H9 (cell line): ENCODE measurements around the gene SLC16A6. TPM values are rescaled to one million over a fixed set of nuclear protein-coding genes. Genes with fewer than 3 reads are reported as not detected.
"Not testable (repeated sequence)": the region's sequence is repeated elsewhere in the genome, so short reads cannot be mapped to it uniquely, and the experiment has no call there.

Experiments
- DNase-seq: peaks from one replicate; pipeline ENCODE4 v3.0.0-alpha.2; 2017
- H2AFZ ChIP-seq: one replicate; pipeline ENCODE4 v1.6.1; 2013; ENCODE audit warnings: mild to moderate bottlenecking, low read length, control low read depth, moderate library complexity
- H2AK5ac ChIP-seq: 2 replicates; pipeline ENCODE4 v1.6.1; 2013; ENCODE audit warnings: low read length, control low read depth, mixed read lengths; ENCODE audit not compliant: insufficient read length
- H2BK120ac ChIP-seq: one replicate; pipeline ENCODE4 v1.6.1; 2013; ENCODE audit warnings: low read depth, mild to moderate bottlenecking, low read length, control low read depth, inconsistent platforms; ENCODE audit not compliant: poor library complexity, severe bottlenecking
- H2BK12ac ChIP-seq: 2 replicates; pipeline ENCODE4 v1.6.1; 2013; ENCODE audit warnings: low read length, control low read depth, mixed read lengths, low read depth; ENCODE audit not compliant: insufficient read length
- H2BK15ac ChIP-seq: 2 replicates; pipeline ENCODE4 v1.6.1; 2013; ENCODE audit warnings: low read depth, low read length, control low read depth
- H2BK20ac ChIP-seq: one replicate; pipeline ENCODE4 v1.6.1; 2013; ENCODE audit warnings: low read depth, mild to moderate bottlenecking, low read length, control low read depth, inconsistent platforms; ENCODE audit not compliant: poor library complexity, severe bottlenecking
- H2BK5ac ChIP-seq: 2 replicates; pipeline ENCODE4 v1.6.1; 2013; ENCODE audit warnings: low read length, control low read depth, mixed read lengths; ENCODE audit not compliant: insufficient read length
- H3K14ac ChIP-seq: 2 replicates; pipeline ENCODE4 v1.6.1; 2013; ENCODE audit warnings: low read length, control low read depth; ENCODE audit not compliant: insufficient read depth
- H3K18ac ChIP-seq: 2 replicates; pipeline ENCODE4 v1.6.1; 2013; ENCODE audit warnings: low read depth, mild to moderate bottlenecking, mixed read lengths, low read length, control low read depth; ENCODE audit not compliant: insufficient read length
- H3K23ac ChIP-seq: 2 replicates; pipeline ENCODE4 v1.6.1; 2013; ENCODE audit warnings: low read length, control low read depth, mixed read lengths, low read depth; ENCODE audit not compliant: insufficient read length
- H3K23me2 ChIP-seq: 2 replicates; pipeline ENCODE4 v1.6.1; 2013; ENCODE audit warnings: low read depth, mild to moderate bottlenecking, mixed read lengths, low read length, control low read depth; ENCODE audit not compliant: insufficient read length, poor library complexity, severe bottlenecking
- H3K27ac ChIP-seq: 2 replicates; pipeline ENCODE4 v1.5.1; 2013; ENCODE audit warnings: low read length, control low read depth, mixed read lengths, low read depth; ENCODE audit not compliant: insufficient read length
- H3K27me3 ChIP-seq: 2 replicates; pipeline ENCODE4 v1.6.1; 2013; ENCODE audit warnings: low read length, control low read depth, inconsistent platforms; ENCODE audit not compliant: insufficient read depth
- H3K4ac ChIP-seq: 2 replicates; pipeline ENCODE4 v1.6.1; 2013; ENCODE audit warnings: low read depth, mild to moderate bottlenecking, control low read depth, inconsistent platforms, low read length, moderate library complexity
- H3K4me1 ChIP-seq: 2 replicates; pipeline ENCODE4 v1.6.1; 2013; ENCODE audit warnings: low read length, control low read depth, inconsistent platforms; ENCODE audit not compliant: insufficient read depth
- H3K4me2 ChIP-seq: 2 replicates; pipeline ENCODE4 v1.6.1; 2013; ENCODE audit warnings: low read length, control low read depth, mixed read lengths; ENCODE audit not compliant: insufficient read length, insufficient read depth
- H3K56ac ChIP-seq: 2 replicates; pipeline ENCODE4 v1.6.1; 2013; ENCODE audit warnings: low read depth, mild to moderate bottlenecking, mixed read lengths, low read length, control low read depth; ENCODE audit not compliant: insufficient read length
- H3K79me1 ChIP-seq: 2 replicates; pipeline ENCODE4 v1.6.1; 2013; ENCODE audit warnings: low read depth, mild to moderate bottlenecking, moderate library complexity, low read length, control low read depth, inconsistent platforms; ENCODE audit not compliant: insufficient read depth, poor library complexity, severe bottlenecking
- H3K79me2 ChIP-seq: 2 replicates; pipeline ENCODE4 v1.6.1; 2013; ENCODE audit warnings: low read length, control low read depth, inconsistent platforms; ENCODE audit not compliant: insufficient read depth
- H3K9ac ChIP-seq: 2 replicates; pipeline ENCODE4 v1.6.1; 2013; ENCODE audit warnings: low read length, control low read depth, mixed read lengths; ENCODE audit not compliant: insufficient read length; ENCODE audit errors: extremely low read depth
- H3K9me3 ChIP-seq: one replicate; pipeline ENCODE4 v1.6.1; 2013; ENCODE audit warnings: low read depth, low read length, inconsistent platforms; ENCODE audit not compliant: control insufficient read depth
- H3T11ph ChIP-seq: one replicate; pipeline ENCODE4 v1.6.1; 2013; ENCODE audit warnings: mild to moderate bottlenecking, low read length, control low read depth, inconsistent platforms
- H4K20me1 ChIP-seq: one replicate; pipeline ENCODE4 v1.6.1; 2013; ENCODE audit not compliant: control insufficient read depth, insufficient read length, insufficient read depth
- H4K5ac ChIP-seq: 2 replicates; pipeline ENCODE4 v1.6.1; 2013; ENCODE audit warnings: low read depth, mild to moderate bottlenecking, mixed read lengths, low read length, control low read depth; ENCODE audit not compliant: insufficient read length
- H4K8ac ChIP-seq: replicated peaks from 2 replicates; pipeline ENCODE4 v1.6.1; 2013; ENCODE audit warnings: low read length, control low read depth, mixed read lengths, low read depth; ENCODE audit not compliant: insufficient read length
- H4K91ac ChIP-seq: 2 replicates; pipeline ENCODE4 v1.6.1; 2013; ENCODE audit warnings: low read depth, mild to moderate bottlenecking, moderate library complexity, mixed read lengths, low read length, control low read depth; ENCODE audit not compliant: insufficient read length
- H3K27ac Mint-ChIP-seq, 3 experiments: 2 replicates in 2 of 3; 3 replicates in 1 of 3; pipeline ENCODE4 v1.8.0; 2020 to 2021; ENCODE audit warnings: mixed read lengths in 3 of 3, mild to moderate bottlenecking in 1 of 3, moderate library complexity in 1 of 3
- H3K27me3 Mint-ChIP-seq: 2 replicates; pipeline ENCODE4 v1.8.0; 2021; ENCODE audit warnings: low read depth, mild to moderate bottlenecking, moderate library complexity, mixed read lengths
- H3K36me3 Mint-ChIP-seq, 3 experiments: 2 replicates in 2 of 3; 3 replicates in 1 of 3; pipeline ENCODE4 v1.8.0; 2020 to 2021; ENCODE audit warnings: low read depth in 3 of 3, mixed read lengths in 3 of 3; ENCODE audit not compliant: insufficient read depth in 1 of 3
- H3K4me1 Mint-ChIP-seq, 2 experiments: 2 replicates each; pipeline ENCODE4 v1.8.0; 2020; ENCODE audit warnings: mixed read lengths in 2 of 2
- H3K4me3 Mint-ChIP-seq, 2 experiments: 2 replicates in 1 of 2; 3 replicates in 1 of 2; pipeline ENCODE4 v1.8.0; 2020 to 2021; ENCODE audit warnings: mild to moderate bottlenecking in 2 of 2, mixed read lengths in 2 of 2, moderate library complexity in 1 of 2
- H3K9me3 Mint-ChIP-seq, 2 experiments: 2 replicates in 1 of 2; 3 replicates in 1 of 2; pipeline ENCODE4 v1.8.0; 2020; ENCODE audit warnings: mild to moderate bottlenecking in 2 of 2, mixed read lengths in 2 of 2, moderate library complexity in 1 of 2
- WGBS: extraction: QIAGEN DNeasy Blood & Tissue Kit; methylation state at CpG from one replicate; pipeline ENCODE4 v1.1.7; 2013; ENCODE audit warnings: missing lambda C conversion rate, low lambda C conversion rate, mixed read lengths; ENCODE audit not compliant: insufficient read length; ENCODE audit errors: extremely low coverage; 5-methylcytosine and 5-hydroxymethylcytosine counted together
- total RNA-seq: library from RNA; stranded (reverse); gene quantifications from 2 replicates; pipeline ENCODE4 v1.2.1, GENCODE V29; 2021
- TF ChIP-seq, protein P1 (sequence below): fragments of 200-600 bp; sonication (generic); conservative IDR thresholded peaks from 3 replicates; pipeline ENCODE4 v1.8.0; 2021; ENCODE audit warnings: antibody characterized with exemption, mild to moderate bottlenecking

SLC16A6 gene
- total RNA-seq, 1 experiment from 2014 or later = 0.33 TPM

DNA sequence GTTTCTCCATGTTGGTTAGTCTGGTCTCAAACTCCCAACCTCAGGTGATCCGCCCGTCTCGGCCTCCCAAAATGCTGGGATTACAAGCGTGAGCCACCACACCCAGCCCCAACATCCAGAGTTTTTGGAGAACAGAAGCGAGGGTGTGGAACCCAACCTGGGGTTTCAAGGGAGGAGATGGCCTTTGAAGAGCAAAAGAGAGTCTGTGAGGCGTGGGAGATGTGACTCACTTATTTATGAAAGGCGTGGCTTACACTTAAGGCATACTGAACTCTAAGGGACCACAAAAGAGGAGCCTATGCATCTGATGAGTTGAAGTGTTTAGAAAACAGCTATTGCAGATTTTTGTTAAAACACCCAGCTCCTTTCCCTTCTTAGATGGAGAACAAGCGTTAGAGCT lies 19.2 kb upstream of the SLC16A6 start:
- H2BK120ac ChIP-seq = no peak overlapping the region
- H3K18ac ChIP-seq = no peak overlapping the region
- no peak overlapping the region for H3K9ac ChIP-seq
- H3K23ac ChIP-seq = no peak overlapping the region
- TF ChIP-seq, protein P1, sequence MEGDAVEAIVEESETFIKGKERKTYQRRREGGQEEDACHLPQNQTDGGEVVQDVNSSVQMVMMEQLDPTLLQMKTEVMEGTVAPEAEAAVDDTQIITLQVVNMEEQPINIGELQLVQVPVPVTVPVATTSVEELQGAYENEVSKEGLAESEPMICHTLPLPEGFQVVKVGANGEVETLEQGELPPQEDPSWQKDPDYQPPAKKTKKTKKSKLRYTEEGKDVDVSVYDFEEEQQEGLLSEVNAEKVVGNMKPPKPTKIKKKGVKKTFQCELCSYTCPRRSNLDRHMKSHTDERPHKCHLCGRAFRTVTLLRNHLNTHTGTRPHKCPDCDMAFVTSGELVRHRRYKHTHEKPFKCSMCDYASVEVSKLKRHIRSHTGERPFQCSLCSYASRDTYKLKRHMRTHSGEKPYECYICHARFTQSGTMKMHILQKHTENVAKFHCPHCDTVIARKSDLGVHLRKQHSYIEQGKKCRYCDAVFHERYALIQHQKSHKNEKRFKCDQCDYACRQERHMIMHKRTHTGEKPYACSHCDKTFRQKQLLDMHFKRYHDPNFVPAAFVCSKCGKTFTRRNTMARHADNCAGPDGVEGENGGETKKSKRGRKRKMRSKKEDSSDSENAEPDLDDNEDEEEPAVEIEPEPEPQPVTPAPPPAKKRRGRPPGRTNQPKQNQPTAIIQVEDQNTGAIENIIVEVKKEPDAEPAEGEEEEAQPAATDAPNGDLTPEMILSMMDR = no peak
- H4K5ac ChIP-seq = no peak overlapping the region
- H2BK12ac ChIP-seq = no peak overlapping the region
- Mint-ChIP-seq H3K27me3 (no peaks in the 10 kb centered on the region), H3K4me1 (peaks cover 0 to 8% of the 10 kb centered on the region in 2 experiments; a peak in 1 of 4 replicates), H3K9me3 (peaks cover 0 to 5% of the 10 kb centered on the region in 2 experiments; a peak in 1 of 5 replicates), H3K36me3 (peaks cover 16 to 26% (median 16%) of the 10 kb centered on the region in 3 experiments), H3K4me3 (no peak overlapping the region), H3K27ac (0 out of 7 replicates have a peak overlapping the region, but pooled peaks of 1 of the 3 experiments have one; percentile 56)
- H2BK15ac ChIP-seq = no peak overlapping the region
- H3K9me3 ChIP-seq = no peaks in the 10 kb centered on the region
- no peak overlapping the region for H3K4me2 ChIP-seq
- WGBS = no CpG with 5 or more reads among the region's 8 CpGs
- H2BK20ac ChIP-seq = no peak overlapping the region
- no peak overlapping the region for H2AFZ ChIP-seq
- no peak overlapping the region for H3K27ac ChIP-seq
- no peak for DNase-seq
- H2BK5ac ChIP-seq = no peak overlapping the region
- no peak overlapping the region for H4K91ac ChIP-seq
- H3K79me2 ChIP-seq = no peaks in the 10 kb centered on the region
- H3K27me3 ChIP-seq = no peaks in the 10 kb centered on the region
- H4K8ac ChIP-seq = no peak overlapping the region
- no peak overlapping the region for H3K4ac ChIP-seq
- no peaks in the 10 kb centered on the region; the same call in 1 of the 2 replicates for H3K4me1 ChIP-seq
- no peaks in the 10 kb centered on the region for H3K23me2 ChIP-seq
- no peaks in the 10 kb centered on the region for H3K79me1 ChIP-seq
- H3T11ph ChIP-seq = no peak overlapping the region
- H3K56ac ChIP-seq = no peak overlapping the region
- no peak overlapping the region for H3K14ac ChIP-seq
- no peak overlapping the region for H2AK5ac ChIP-seq
- H4K20me1 ChIP-seq = no peaks in the 10 kb centered on the region

DNA sequence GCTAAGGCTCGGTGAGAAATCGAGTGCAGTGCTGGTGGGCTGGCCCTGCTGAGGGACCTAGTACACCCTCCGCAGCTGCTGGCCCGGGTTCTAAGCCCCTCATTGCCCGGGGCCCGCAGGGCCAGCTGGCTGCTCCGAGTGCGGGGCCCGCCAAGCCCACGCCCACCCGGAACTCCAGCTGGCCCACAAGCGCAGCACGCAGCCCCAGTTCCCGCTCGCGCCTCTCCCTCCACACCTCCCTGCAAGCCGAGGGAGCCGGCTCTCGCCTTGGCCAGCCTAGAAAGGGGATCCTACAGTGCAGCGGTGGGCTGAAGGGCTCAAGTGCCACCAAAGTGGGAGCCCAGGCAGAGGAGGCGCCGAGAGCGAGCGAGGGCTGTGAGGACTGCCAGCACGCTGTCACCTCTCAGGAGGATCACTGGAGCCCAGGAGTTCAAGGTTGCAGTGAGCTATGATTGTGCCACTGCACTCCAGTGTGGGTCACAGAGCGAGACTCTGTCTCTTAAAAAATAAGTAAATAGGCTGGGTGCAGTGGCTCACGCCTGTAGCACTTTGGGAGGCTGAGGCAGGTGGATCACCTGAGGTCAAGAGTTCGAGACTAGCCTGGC lies 18.2 kb upstream of the SLC16A6 start:
- H3K23me2 ChIP-seq, H3K14ac ChIP-seq, H3K4me1 ChIP-seq, H2BK5ac ChIP-seq, H4K20me1 ChIP-seq, H2AFZ ChIP-seq, H2AK5ac ChIP-seq, H2BK15ac ChIP-seq, H2BK120ac ChIP-seq, H3K27ac Mint-ChIP-seq, H2BK20ac ChIP-seq, H3K27ac ChIP-seq, H4K8ac ChIP-seq, H3K9ac ChIP-seq, H3T11ph ChIP-seq, H3K56ac ChIP-seq, H3K27me3 Mint-ChIP-seq, H3K79me2 ChIP-seq, H3K18ac ChIP-seq, H3K79me1 ChIP-seq, H3K4me1 Mint-ChIP-seq, H3K4me2 ChIP-seq, H4K5ac ChIP-seq, H3K23ac ChIP-seq, H3K4ac ChIP-seq, DNase-seq, H3K9me3 Mint-ChIP-seq, H3K27me3 ChIP-seq, H3K4me3 Mint-ChIP-seq, H4K91ac ChIP-seq, H2BK12ac ChIP-seq, H3K9me3 ChIP-seq: not testable (repeated sequence)
- WGBS = no CpG with 5 or more reads among the region's 28 CpGs
- H3K36me3 Mint-ChIP-seq = peaks cover 16 to 26% (median 16%) of the 10 kb centered on the region in 3 experiments
